ENCODE measurements around the gene ISX. TPM values are rescaled to one million over a fixed set of nuclear protein-coding genes. Genes with fewer than 3 reads are reported as not detected.

ISX gene
- total RNA-seq (ENCODE audit: low replicate concordance), result not detected in 2 replicates

GRCh38 chr22:35065796-35066218 lies at the start of gene ISX:
ISX (plus strand) TSS chr22:35066158; CDS start chr22:35067088, 930 bp downstream.

Other genes with a start within 250 kb of the ISX start
- 10.8 and 12.2 TPM in 2 replicates for gene HMGXB4, start 191.3 kb downstream of the ISX start, total RNA-seq (ENCODE audit: low replicate concordance)
- gene TOM1, start 233.7 kb downstream of the ISX start, total RNA-seq (ENCODE audit: low replicate concordance), result 30.1 and 41.2 TPM in 2 replicates

All from smooth muscle cell of the coronary artery (primary cell).